GM19240 (cell line): ENCODE results near the gene NDUFC2.
"Not testable (repeated sequence)": the region's sequence is repeated elsewhere in the genome, so short reads cannot be mapped to it uniquely, and the experiment has no call there.

Experiments used
- DNase-seq: peaks from one replicate; pipeline ENCODE4 v3.0.0; 2011; ENCODE audit warnings: low spot score; ENCODE audit not compliant: insufficient read length

The NDUFC2 gene

GRCh38 chr11:78080084-78080817, 589 bp upstream of the NDUFC2 start:
- no peak for DNase-seq

- DNase-seq, result no peak
Observed at GRCh38 chr11:78078218-78079167, 1.2 kb downstream of the NDUFC2 start.

GRCh38 chr11:78077592-78077991, 2.1 kb downstream of the NDUFC2 start:
- DNase-seq, result not testable (repeated sequence)

GRCh38 chr11:78076733-78077403, 2.8 kb downstream of the NDUFC2 start:
- no peak for DNase-seq

- DNase-seq, result no peak
Observed at GRCh38 chr11:78074756-78075155, 4.9 kb downstream of the NDUFC2 start.

- no peak for DNase-seq
Observed at GRCh38 chr11:78072455-78072854, 7.2 kb downstream of the NDUFC2 start.

- DNase-seq, result no peak
Observed at GRCh38 chr11:78071717-78072116, 7.9 kb downstream of the NDUFC2 start.

- no peak for DNase-seq
Observed at GRCh38 chr11:78070621-78071020, 9.0 kb downstream of the NDUFC2 start.

- DNase-seq, result no peak
Observed at GRCh38 chr11:78069465-78069864, 10.2 kb downstream of the NDUFC2 start.

GRCh38 chr11:78067704-78068103, 12.0 kb downstream of the NDUFC2 start:
- no peak for DNase-seq

GRCh38 chr11:78066471-78066870, 13.2 kb downstream of the NDUFC2 start:
- no peak for DNase-seq

GRCh38 chr11:78065203-78065602, 14.5 kb downstream of the NDUFC2 start:
- DNase-seq, result no peak

- DNase-seq, result no peak
Observed at GRCh38 chr11:78063440-78064181, 16.1 kb downstream of the NDUFC2 start, which contains the start of gene THRSP. TSS of gene THRSP (plus strand) at chr11:78063861. CDS start at chr11:78063882, 21 bp downstream.

GRCh38 chr11:78062671-78063070, 17.0 kb downstream of the NDUFC2 start:
- DNase-seq, result no peak

- DNase-seq, result no peak
Observed at GRCh38 chr11:78061921-78062311, 17.7 kb downstream of the NDUFC2 start.

GRCh38 chr11:78061088-78061920, 18.4 kb downstream of the NDUFC2 start:
- no peak for DNase-seq

GRCh38 chr11:78060533-78060932, 19.1 kb downstream of the NDUFC2 start:
- DNase-seq, result no peak

GRCh38 chr11:78059749-78060328, 19.8 kb downstream of the NDUFC2 start:
- DNase-seq, result not testable (repeated sequence)

- no peak for DNase-seq
Observed at GRCh38 chr11:78057462-78058055, 22.1 kb downstream of the NDUFC2 start.
